GM23338 (cell line): Measurements from ENCODE around the gene NRCAM.

Source experiments
- CTCF ChIP-seq, 2 experiments: fragments of 200-600 bp in 1 of 2; sonication (generic) in 1 of 2; conservative IDR thresholded peaks; 2 replicates each; pipeline versions ENCODE4 v1.5.1 to v1.6.1; 2016 to 2017; ENCODE audit warnings: antibody characterized with exemption in 2 of 2, low read depth in 2 of 2, mild to moderate bottlenecking in 2 of 2, moderate library complexity in 1 of 2
- EZH2 ChIP-seq: fragments of 200-600 bp; sonication (generic); IDR thresholded peaks from one replicate; pipeline ENCODE4 v1.8.0; 2017; ENCODE audit warnings: antibody characterized with exemption, mild to moderate bottlenecking, low read depth; ENCODE audit not compliant: unreplicated experiment
- POLR2AphosphoS5 ChIP-seq: IDR thresholded peaks from 2 replicates; pipeline ENCODE4 v1.6.1; 2016; ENCODE audit warnings: antibody characterized with exemption, low read depth

GRCh38 chr7:108188724-108189123 lies 267.5 kb downstream of the NRCAM start:
- TF ChIP-seq POLR2AphosphoS5: no peak
- TF ChIP-seq CTCF (conservative IDR thresholded peaks at IDR 0.05; ENCODE audit: low read depth in 2 of 2): no peak
- no peak for TF ChIP-seq EZH2
